ENCODE data around the gene RNF213. TPM values are rescaled to one million over a fixed set of nuclear protein-coding genes. Genes with fewer than 3 reads are reported as not detected.
"Not testable (repeated sequence)": the region's sequence is repeated elsewhere in the genome, so short reads cannot be mapped to it uniquely, and the experiment has no call there.

The RNF213 gene
- total RNA-seq, 4 donors from 2014 or later, result 57.8 to 197 (median 94.1) TPM

DNA sequence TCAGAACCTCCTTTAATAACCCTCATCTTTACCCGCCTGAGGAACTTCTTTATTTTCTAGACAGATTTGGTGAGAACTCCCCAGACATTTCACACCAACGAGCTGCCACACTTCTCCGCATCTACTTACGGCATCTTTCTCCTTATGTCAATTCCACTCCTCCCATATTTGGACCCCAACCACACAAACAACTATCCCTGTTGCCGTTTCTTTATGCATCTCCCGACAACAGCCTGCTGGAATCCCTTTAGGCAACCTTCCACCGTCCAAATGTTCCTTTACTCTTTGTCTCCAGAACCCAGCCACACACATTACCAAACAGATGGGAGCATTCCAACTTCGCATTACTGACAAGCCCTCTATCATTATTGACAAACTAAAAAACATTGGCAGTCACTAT is 145.5 kb downstream of the RNF213 start:
- 86% methylated on average over 8 of the region's 8 CpGs for WGBS
- no peak for DNase-seq (ENCODE audit: low spot score in 2 of 2)
- no peaks in the 10 kb centered on the region for H3K27me3 ChIP-seq
- no peaks in the 10 kb centered on the region for H3K9me3 ChIP-seq
- H3K27ac ChIP-seq, result no peak overlapping the region
- no peak for TF ChIP-seq POLR2A (IDR thresholded peaks at IDR 0.05)
- no peak for TF ChIP-seq POLR2AphosphoS5 (IDR thresholded peaks at IDR 0.05)
- TF ChIP-seq, protein P1, sequence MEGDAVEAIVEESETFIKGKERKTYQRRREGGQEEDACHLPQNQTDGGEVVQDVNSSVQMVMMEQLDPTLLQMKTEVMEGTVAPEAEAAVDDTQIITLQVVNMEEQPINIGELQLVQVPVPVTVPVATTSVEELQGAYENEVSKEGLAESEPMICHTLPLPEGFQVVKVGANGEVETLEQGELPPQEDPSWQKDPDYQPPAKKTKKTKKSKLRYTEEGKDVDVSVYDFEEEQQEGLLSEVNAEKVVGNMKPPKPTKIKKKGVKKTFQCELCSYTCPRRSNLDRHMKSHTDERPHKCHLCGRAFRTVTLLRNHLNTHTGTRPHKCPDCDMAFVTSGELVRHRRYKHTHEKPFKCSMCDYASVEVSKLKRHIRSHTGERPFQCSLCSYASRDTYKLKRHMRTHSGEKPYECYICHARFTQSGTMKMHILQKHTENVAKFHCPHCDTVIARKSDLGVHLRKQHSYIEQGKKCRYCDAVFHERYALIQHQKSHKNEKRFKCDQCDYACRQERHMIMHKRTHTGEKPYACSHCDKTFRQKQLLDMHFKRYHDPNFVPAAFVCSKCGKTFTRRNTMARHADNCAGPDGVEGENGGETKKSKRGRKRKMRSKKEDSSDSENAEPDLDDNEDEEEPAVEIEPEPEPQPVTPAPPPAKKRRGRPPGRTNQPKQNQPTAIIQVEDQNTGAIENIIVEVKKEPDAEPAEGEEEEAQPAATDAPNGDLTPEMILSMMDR (IDR thresholded peaks at IDR 0.05), result no peak
- TF ChIP-seq EP300 (IDR thresholded peaks at IDR 0.05), result no peak
- no peaks in the 10 kb centered on the region for H3K36me3 ChIP-seq
- H3K4me1 ChIP-seq, result no peaks in the 10 kb centered on the region
- no peak overlapping the region for H3K4me3 ChIP-seq

DNA sequence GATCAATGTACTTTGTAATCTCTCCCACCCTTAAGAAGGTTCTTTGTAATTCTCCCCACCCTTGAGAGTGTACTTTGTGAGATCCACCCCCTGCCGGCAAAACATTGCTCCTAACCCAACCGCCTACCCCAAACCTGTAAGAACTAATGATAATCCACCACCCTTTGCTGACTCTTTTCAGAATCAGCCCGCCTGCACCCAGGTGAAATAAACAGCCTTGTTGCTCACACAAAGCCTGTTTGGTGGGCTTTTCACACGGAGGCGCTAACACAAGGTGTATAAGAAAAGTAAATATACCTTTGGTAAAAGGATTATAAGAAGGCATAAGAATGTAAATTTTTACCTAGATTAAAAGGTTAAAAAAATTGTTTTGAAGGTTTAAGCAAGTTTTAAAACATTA is 147.3 kb downstream of the RNF213 start:
- WGBS, result 81% methylated on average over 5 of the region's 5 CpGs

DNA sequence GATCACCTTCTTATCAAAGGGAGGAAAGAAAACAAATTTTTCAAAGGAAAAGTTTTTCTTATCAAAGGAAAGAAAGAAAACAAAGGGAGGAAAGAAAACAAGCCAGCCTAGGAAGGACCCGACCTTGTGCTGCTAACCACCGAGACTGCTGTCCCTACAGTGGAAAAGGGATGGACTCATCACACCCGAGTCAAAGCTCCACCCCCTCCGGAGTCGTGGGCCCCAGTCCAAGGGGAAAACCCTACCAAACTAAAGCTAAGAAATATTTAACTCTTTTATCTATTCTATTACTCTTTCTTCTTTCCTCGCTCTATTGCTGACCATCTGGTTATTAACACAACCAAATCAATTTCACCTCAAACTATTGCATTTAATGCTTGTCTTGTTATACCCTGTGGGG is 148.2 kb downstream of the RNF213 start:
- 11% methylated on average over 6 of the region's 6 CpGs for WGBS
- H3K4me3 ChIP-seq, result no peak overlapping the region
- no peak for DNase-seq (ENCODE audit: low spot score in 2 of 2)

More for the DNA sequence above, 147.3 kb downstream of the RNF213 start:
- H3K9me3 ChIP-seq; H3K27me3 ChIP-seq; H3K27ac ChIP-seq; H3K4me1 ChIP-seq; H3K36me3 ChIP-seq; DNase-seq (ENCODE audit: low spot score in 2 of 2); H3K4me3 ChIP-seq: not testable (repeated sequence)

DNA sequence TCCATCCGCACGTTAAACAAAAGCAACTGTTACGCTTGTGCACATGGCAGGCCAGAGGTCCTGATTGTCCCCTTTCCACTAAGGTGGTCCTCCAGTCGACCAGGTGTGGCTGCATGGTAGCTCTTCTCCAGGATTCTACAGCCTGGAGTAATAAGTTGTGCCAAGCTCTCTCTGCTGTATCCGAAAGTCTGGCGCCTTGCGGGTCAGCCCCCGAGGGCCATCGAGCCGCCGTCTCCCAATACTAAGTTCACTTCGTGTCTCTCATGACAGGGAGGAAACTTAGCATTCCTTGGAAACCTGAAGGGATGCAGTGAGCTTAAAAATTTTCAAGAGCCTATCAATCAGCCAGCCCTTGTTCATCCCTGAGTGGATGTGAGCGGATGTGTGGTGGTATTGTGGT is 149.0 kb downstream of the RNF213 start:
- TF ChIP-seq POLR2A (IDR thresholded peaks at IDR 0.05), result no peak
- TF ChIP-seq EP300 (IDR thresholded peaks at IDR 0.05), result no peak
- TF ChIP-seq, protein P1 (IDR thresholded peaks at IDR 0.05), result no peak
- TF ChIP-seq POLR2AphosphoS5 (IDR thresholded peaks at IDR 0.05), result no peak
- H3K36me3 ChIP-seq, result no peaks in the 10 kb centered on the region
- H3K4me1 ChIP-seq, result peaks cover 15% of the 10 kb centered on the region
- H3K27me3 ChIP-seq, result no peaks in the 10 kb centered on the region
- no peaks in the 10 kb centered on the region for H3K9me3 ChIP-seq
- no peak overlapping the region for H3K27ac ChIP-seq
- no peak for DNase-seq (ENCODE audit: low spot score in 2 of 2)
- 88% methylated on average over 13 of the region's 13 CpGs for whole genome bisulfite sequencing
- H3K4me3 ChIP-seq, result no peak overlapping the region

More for the DNA sequence above, 148.2 kb downstream of the RNF213 start:
- H3K27me3 ChIP-seq, result no peaks in the 10 kb centered on the region
- TF ChIP-seq POLR2AphosphoS5 (IDR thresholded peaks at IDR 0.05) (no peak), EP300 (IDR thresholded peaks at IDR 0.05) (no peak), POLR2A (IDR thresholded peaks at IDR 0.05) (no peak)
- TF ChIP-seq, protein P1 (IDR thresholded peaks at IDR 0.05), result no peak
- no peak overlapping the region for H3K27ac ChIP-seq
- H3K9me3 ChIP-seq, result no peaks in the 10 kb centered on the region
- peaks cover 7% of the 10 kb centered on the region for H3K4me1 ChIP-seq
- H3K36me3 ChIP-seq, result no peaks in the 10 kb centered on the region

DNA sequence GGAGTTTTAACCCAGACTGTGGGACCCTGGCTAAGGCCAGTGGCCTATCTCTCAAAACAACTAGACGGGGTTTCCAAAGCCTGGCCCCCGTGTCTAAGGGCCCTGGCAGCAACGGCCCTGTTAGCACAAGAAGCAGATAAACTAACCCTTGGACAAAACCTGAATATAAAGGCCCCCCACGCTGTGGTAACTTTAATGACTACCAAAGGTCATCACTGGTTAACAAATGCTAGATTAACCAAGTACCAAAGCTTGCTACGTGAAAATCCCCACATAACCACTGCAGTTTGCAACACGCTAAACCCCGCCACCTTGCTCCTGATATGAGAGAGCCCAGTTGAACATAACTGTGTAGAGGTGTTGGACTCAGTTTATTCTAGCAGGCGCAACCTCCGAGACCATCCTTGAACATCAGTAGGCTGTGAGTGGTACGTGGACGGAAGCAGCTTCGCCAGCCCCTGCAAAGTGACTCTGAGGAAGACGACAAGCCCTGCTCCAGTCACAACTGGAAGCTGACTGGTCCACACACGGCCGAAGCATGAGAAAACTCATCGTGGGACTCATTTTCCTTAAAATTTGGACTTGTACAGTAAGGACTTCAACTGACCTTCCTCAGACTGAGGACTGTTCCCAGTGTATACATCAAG is 149.9 kb downstream of the RNF213 start:
- H3K9me3 ChIP-seq; H3K4me3 ChIP-seq; H3K27me3 ChIP-seq; DNase-seq (ENCODE audit: low spot score in 2 of 2); H3K36me3 ChIP-seq; H3K27ac ChIP-seq: not testable (repeated sequence)
- peaks cover 15% of the 10 kb centered on the region for H3K4me1 ChIP-seq
- 81% methylated on average over 16 of the region's 16 CpGs for whole genome bisulfite sequencing

DNA sequence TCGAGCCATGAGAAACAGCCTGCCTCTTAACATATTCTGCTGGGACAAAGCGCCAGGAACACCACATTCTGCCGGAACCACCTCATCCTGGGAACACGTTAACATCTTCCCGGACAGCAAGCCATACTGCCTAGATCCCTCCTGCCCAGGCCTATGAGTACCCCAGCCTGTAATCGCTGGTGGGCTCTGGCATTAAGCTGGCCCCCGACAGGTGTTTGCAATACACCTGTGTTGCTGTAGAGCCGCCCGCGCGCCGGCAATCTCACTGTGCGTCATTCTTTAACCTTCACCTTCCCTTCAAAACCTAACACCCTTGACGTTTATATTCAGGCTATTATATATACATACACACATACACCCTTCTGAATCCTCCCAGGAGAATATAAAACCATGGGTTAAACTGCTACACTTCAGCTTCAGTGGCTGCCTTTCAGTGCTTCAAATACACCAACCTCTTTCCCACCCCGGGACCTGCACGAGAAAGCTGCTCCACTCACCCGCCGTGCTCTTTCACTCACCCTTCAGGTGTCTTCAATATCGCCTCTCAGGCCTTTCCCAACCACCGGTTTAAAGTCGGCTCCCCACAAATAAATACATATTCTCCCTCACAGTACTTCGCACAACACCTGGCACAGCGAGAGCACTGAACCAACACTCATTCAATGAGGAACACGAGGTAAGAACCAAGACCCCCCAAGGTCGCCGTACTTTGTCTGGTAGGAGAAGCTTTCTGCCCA is 153.3 kb downstream of the RNF213 start:
- H3K4me1 ChIP-seq, result peaks cover 29% of the 10 kb centered on the region
- no peak for DNase-seq (ENCODE audit: low spot score in 2 of 2)
- TF ChIP-seq, protein P1 (IDR thresholded peaks at IDR 0.05), result no peak
- TF ChIP-seq POLR2AphosphoS5 (IDR thresholded peaks at IDR 0.05) (no peak), EP300 (IDR thresholded peaks at IDR 0.05) (no peak), POLR2A (IDR thresholded peaks at IDR 0.05) (no peak)
- no peaks in the 10 kb centered on the region for H3K36me3 ChIP-seq
- H3K27ac ChIP-seq, result no peak overlapping the region
- WGBS, result 47% methylated on average over 26 of the region's 26 CpGs
- H3K4me3 ChIP-seq, result peak overlapping the region; percentile 84
- no peaks in the 10 kb centered on the region for H3K9me3 ChIP-seq
- no peaks in the 10 kb centered on the region for H3K27me3 ChIP-seq
